ENCODE measurements around the gene DUOX2.

DNA sequence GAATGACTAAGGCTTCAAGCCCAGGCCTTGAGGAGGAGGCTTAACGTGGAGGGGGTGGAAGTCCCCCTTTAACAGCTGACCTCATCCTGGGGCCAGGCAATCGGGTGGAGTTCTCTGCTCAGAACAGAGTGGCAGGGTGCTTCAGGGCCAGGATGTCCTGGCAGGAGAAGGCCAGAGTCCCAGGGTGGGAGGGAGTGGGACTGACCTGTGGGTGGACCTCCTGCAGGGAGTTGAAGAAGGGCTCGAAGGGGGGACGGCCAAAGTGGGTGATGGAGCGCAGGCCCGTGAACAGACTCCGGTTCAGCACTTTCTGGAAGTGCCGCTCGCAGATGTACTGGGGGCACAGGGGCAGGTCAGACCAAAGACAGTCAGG, 19.6 kb downstream of the DUOX2 start:
- TF ChIP-seq, protein P1, sequence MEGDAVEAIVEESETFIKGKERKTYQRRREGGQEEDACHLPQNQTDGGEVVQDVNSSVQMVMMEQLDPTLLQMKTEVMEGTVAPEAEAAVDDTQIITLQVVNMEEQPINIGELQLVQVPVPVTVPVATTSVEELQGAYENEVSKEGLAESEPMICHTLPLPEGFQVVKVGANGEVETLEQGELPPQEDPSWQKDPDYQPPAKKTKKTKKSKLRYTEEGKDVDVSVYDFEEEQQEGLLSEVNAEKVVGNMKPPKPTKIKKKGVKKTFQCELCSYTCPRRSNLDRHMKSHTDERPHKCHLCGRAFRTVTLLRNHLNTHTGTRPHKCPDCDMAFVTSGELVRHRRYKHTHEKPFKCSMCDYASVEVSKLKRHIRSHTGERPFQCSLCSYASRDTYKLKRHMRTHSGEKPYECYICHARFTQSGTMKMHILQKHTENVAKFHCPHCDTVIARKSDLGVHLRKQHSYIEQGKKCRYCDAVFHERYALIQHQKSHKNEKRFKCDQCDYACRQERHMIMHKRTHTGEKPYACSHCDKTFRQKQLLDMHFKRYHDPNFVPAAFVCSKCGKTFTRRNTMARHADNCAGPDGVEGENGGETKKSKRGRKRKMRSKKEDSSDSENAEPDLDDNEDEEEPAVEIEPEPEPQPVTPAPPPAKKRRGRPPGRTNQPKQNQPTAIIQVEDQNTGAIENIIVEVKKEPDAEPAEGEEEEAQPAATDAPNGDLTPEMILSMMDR (IDR thresholded peaks at IDR 0.05): no peak
- no peak for TF ChIP-seq POLR2A (IDR thresholded peaks at IDR 0.05; ENCODE audit: low read depth)

All from esophagus muscularis mucosa (tissue), 3 donors.